Measurements from ENCODE around the gene RPH3AL. TPM values are rescaled to one million over a fixed set of nuclear protein-coding genes. Genes with fewer than 3 reads are reported as not detected.
"Not testable (repeated sequence)": the region's sequence is repeated elsewhere in the genome, so short reads cannot be mapped to it uniquely, and the experiment has no call there.

The RPH3AL gene
- total RNA-seq, 1 donor from 2014 or later: 6.1 TPM

DNA sequence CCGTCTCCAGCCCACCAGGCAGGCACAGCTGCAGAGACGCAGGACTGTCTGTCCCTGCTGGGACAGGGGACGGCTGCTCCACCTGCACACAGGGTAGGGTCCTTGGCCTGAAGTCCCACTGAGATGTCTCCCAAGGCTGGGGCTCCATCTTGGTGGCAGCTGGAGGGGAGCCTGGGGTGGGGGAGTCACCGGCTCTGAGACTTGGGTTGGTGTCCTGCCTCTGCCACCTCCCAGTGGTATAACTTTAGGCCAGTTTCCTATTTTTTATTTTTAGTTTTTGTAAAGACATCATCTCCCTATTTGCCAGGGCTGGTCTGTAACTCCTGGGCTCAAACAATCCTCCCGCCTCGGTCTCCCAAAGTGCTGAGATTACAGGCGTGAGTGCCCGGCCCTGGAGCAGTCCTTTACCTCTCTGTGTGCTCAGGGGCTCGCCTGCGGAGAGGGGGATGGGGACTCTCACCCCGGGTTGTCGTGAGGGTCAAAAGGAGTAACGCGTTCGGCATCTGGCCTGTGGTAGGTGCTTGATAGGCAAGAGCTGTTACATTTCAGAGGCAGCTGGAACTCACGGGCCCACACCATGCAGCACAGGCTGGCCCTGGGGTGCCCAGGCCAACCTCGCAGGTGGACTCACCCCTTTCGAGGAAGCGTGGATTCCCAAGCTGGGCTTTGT is 124.5 kb downstream of the RPH3AL start:
- TF ChIP-seq, protein P1, sequence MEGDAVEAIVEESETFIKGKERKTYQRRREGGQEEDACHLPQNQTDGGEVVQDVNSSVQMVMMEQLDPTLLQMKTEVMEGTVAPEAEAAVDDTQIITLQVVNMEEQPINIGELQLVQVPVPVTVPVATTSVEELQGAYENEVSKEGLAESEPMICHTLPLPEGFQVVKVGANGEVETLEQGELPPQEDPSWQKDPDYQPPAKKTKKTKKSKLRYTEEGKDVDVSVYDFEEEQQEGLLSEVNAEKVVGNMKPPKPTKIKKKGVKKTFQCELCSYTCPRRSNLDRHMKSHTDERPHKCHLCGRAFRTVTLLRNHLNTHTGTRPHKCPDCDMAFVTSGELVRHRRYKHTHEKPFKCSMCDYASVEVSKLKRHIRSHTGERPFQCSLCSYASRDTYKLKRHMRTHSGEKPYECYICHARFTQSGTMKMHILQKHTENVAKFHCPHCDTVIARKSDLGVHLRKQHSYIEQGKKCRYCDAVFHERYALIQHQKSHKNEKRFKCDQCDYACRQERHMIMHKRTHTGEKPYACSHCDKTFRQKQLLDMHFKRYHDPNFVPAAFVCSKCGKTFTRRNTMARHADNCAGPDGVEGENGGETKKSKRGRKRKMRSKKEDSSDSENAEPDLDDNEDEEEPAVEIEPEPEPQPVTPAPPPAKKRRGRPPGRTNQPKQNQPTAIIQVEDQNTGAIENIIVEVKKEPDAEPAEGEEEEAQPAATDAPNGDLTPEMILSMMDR (IDR thresholded peaks at IDR 0.05; ENCODE audit: insufficient read depth, low read length, severe bottlenecking): no peak
- FAIRE-seq (no peak), DNase-seq (ENCODE audit: low read depth) (no peak)
- Histone ChIP-seq H3K4me3 (ENCODE audit: low read depth, low read length) (no peak overlapping the region), H3K36me3 (ENCODE audit: control insufficient read depth, insufficient read depth, low read length) (no peaks in the 10 kb centered on the region), H3K27me3 (ENCODE audit: control insufficient read depth, insufficient read depth, low read length) (no peaks in the 10 kb centered on the region)

DNA sequence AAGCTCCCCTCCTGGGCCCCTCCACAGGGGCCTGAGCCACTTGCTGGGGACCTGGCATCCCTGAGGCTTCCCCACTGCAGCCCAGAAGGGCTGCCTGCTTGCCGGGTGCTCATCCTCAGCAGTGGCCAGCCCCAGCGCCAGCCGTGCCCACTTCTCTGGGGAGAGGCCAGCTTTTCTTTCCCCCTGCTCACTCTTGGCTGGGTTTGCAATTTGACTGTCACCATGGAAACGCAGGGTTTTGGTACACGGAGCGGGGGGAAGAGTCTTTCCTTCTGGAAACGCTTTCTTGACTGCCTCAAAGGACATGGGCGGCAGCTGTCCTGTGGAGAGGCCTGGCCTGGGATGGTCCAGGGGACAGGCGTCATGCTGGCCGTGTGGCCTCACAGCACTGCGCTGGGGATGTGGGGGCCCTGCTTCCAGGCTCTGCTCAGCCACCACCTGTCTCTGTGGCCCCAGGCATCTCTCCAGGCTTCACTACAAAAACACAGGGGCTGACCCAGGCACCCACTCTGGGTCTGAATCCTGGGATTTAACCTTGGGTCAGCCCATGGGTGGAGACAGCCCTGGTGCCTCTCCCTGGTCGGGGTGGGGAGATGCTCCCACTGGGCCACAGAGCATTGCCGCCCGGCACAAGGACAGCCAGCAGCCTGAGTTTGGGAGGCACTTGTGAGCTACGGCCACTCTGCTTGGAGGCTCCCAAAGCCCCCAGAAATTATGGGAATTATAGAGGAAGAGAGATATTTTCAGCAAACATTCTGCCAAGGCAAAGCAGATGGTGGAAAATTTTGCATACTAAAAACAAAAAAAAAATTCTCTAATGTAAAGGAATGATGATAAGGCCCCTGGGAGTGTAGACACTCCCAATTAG is 125.3 kb downstream of the RPH3AL start:
- TF ChIP-seq, protein P1 (IDR thresholded peaks at IDR 0.05; ENCODE audit: insufficient read depth, low read length, severe bottlenecking): no peak
- DNase-seq (ENCODE audit: low read depth): no peak
- Histone ChIP-seq H3K36me3 (ENCODE audit: control insufficient read depth, insufficient read depth, low read length) (no peaks in the 10 kb centered on the region), H3K4me3 (ENCODE audit: low read depth, low read length) (no peak overlapping the region), H3K27me3 (ENCODE audit: control insufficient read depth, insufficient read depth, low read length) (no peaks in the 10 kb centered on the region)
- no peak for FAIRE-seq

DNA sequence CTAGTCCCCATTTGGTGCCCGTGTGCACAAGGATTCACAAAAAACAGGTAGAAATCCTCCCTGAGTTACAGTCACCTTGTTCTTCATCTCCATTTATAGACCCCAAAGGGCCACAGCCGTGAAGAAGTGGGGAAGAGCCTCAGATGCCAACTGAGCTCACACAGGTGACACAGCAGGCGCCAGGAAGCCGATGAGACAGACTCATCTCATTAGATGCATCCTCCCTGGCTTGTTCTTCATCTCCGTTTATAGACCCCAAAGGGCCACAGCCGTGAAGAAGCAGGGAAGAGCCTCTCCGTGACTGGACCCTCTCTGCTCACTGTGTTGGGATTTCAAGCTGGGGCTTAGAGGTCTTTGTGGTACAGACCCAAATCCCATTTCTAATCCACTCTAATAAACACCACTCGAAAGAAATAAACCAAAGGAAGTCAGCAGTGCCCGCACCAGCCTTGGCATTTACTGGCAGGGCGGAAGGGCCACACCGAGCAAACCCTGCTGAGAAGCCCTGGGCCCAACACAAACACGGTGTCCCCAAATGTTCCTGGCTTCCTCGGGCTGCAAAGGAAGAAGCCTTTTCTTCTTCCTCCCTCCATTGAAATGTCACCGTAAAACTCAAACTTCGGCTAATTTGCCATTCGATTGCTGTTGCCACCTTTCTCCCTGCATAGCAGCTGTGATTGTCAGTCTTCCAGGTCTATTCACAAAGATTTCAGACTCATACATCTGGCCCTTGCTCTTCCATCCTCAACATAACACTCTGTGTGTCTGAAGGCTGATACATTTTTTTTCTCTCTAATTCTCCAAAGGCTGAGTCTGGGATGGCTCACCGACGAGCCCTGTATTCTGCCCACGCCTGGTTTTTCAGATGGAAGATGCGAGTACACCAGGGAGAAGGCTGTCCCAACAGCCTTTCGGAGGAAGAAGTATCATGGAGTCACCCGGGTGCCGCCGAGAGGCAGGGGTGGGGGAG is 126.2 kb downstream of the RPH3AL start:
- Histone ChIP-seq H3K27me3 (ENCODE audit: control insufficient read depth, insufficient read depth, low read length) (no peaks in the 10 kb centered on the region), H3K36me3 (ENCODE audit: control insufficient read depth, insufficient read depth, low read length) (no peaks in the 10 kb centered on the region), H3K4me3 (ENCODE audit: low read depth, low read length) (no peak overlapping the region)
- FAIRE-seq (no peak), DNase-seq (ENCODE audit: low read depth) (no peak)
- TF ChIP-seq, protein P1 (IDR thresholded peaks at IDR 0.05; ENCODE audit: insufficient read depth, low read length, severe bottlenecking): no peak

DNA sequence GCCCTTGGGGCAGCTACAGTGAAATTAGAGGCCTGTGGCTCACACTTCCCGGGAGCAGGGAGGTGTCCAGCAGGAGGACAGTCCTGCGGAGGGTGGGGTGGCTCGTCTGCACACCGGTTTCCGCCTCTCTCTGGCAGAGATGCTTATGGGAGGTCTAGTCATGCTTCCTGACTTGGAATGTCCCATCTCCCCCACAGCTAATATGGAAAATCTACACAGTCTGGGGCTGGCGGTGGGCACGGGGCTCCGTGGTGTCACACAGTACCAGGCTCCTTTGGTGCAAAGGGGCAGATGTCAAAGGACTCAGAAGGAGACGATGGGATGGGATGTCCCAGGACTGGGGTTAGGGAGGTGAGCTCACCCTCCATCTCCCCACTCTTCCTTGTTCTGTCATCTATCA is 127.1 kb downstream of the RPH3AL start:
- TF ChIP-seq, protein P1 (IDR thresholded peaks at IDR 0.05; ENCODE audit: insufficient read depth, low read length, severe bottlenecking): no peak
- FAIRE-seq (no peak), DNase-seq (ENCODE audit: low read depth) (no peak)
- Histone ChIP-seq H3K27me3 (ENCODE audit: control insufficient read depth, insufficient read depth, low read length) (no peaks in the 10 kb centered on the region), H3K4me3 (ENCODE audit: low read depth, low read length) (no peak overlapping the region), H3K36me3 (ENCODE audit: control insufficient read depth, insufficient read depth, low read length) (no peaks in the 10 kb centered on the region)

DNA sequence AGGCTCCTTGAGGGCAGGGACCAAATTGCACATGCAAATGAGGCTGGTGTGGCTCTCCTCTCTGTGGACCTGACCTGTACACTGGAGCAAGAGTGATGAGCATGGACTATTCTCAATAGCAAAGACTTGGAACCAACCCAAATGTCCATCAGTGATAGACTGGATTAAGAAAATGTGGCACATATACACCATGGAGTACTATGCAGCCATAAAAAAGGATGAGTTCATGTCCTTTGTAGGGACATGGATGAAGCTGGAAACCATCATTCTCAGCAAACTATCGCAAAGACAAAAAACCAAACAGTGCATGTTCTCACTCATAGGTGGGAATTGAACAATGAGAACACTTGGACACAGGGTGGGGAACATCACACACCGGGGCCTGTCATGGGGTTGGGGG is 128.0 kb downstream of the RPH3AL start:
- not testable (repeated sequence) for H3K4me3 ChIP-seq (ENCODE audit: low read depth, low read length); H3K27me3 ChIP-seq (ENCODE audit: control insufficient read depth, insufficient read depth, low read length); FAIRE-seq; H3K36me3 ChIP-seq (ENCODE audit: control insufficient read depth, insufficient read depth, low read length); DNase-seq (ENCODE audit: low read depth)

Measured in bronchial epithelial cell (primary cell).